Measurements from ENCODE around the gene STYXL2.

STYXL2 gene

GRCh38 chr1:167135281-167135840, 41.5 kb downstream of the STYXL2 start:
- DNase-seq (ENCODE audit: low read depth in 2 of 2), result no peak

GRCh38 chr1:167136191-167136614, 42.3 kb downstream of the STYXL2 start:
- DNase-seq (ENCODE audit: low read depth in 2 of 2), result no peak

DNA sequence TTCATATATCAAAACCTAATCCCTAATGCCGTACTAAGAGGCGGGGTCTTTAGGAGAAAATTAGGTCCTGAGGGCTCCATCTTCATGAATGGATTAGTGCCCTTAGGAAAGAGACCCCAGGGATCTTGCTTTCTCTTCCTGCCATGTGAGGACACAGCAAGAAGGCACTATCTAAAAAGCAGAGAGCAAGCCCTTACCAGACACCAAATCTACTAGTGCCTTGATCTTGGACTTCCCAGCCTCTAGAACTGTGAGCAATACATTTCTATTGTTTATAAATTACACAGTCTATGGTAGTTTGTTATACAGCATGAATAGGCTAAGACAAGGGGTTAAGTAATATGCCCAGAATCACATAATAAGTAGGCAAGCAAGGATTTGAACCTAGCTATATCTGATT, 42.9 kb downstream of the STYXL2 start:
- no peak for DNase-seq (ENCODE audit: low read depth in 2 of 2)

DNA sequence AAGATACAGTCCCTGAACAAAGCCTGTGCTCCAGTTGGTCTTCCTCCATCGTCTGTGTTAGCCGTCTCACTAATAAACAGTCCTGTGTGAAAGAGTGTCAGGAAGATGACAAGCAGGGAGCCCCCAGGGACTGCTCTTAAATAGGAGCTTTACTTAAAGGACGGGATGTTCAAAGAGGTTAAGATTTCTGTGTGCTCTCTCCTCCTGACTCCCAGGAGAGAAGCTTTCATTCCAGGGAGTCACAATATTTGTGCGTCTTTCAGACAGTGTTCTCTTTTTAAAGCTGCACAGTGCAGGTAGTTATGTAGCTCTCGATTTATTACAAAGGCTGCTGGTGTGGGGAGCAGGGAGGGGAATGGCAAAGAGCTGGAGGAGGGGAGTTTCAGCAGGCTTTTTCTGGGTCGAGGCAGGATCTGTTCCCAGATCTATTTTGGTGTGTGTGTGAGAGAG, 43.5 kb downstream of the STYXL2 start:
- DNase-seq (ENCODE audit: low read depth in 2 of 2), result no peak

GRCh38 chr1:167137793-167138510, 44.1 kb downstream of the STYXL2 start:
- no peak for DNase-seq (ENCODE audit: low read depth in 2 of 2)

GRCh38 chr1:167138703-167139102, 44.8 kb downstream of the STYXL2 start:
- no peak for DNase-seq (ENCODE audit: low read depth in 2 of 2)

- no peak for DNase-seq (ENCODE audit: low read depth in 2 of 2)
Measured at GRCh38 chr1:167141963-167142362, 48.1 kb downstream of the STYXL2 start.

Data from stimulated activated CD8-positive, alpha-beta memory T cell treated with anti-CD3 and anti-CD28 coated beads, Interleukin-2, amount 100 ng/mL, for 48 hours (primary cell).